IMR-90 (cell line): ENCODE results near the gene EXOC1L. TPM values are rescaled to one million over a fixed set of nuclear protein-coding genes. Genes with fewer than 3 reads are reported as not detected.

ENCODE experiments used
- ATAC-seq: fragments of 200-7000 bp; cut with Tn5 transposase; 2 replicates; pipeline ENCODE4 v1.9.1; 2020; ENCODE audit warnings: low read depth, mild to moderate bottlenecking, moderate library complexity
- BruUV-seq: library from RNA; stranded (reverse); fragments of 400-500 nt; replicated peaks from 2 replicates; lab custom pipeline; 2021; lab: Mats Ljungman, UMichigan
- CTCF ChIA-PET: fragments of 300-600 bp; formaldehyde crosslinking; extraction: SDS; loops from one replicate; lab custom pipeline; 2021; ENCODE audit warnings: antibody characterized with exemption; lab: Yijun Ruan, JAX
- POLR2A ChIA-PET: fragments of 300-600 bp; sonication (Branson Sonifier 250); formaldehyde crosslinking; loops from one replicate; lab custom pipeline; 2022; ENCODE audit warnings: antibody characterized with exemption; ENCODE audit not compliant: unreplicated experiment; lab: Charles Lee
- DNase-seq: peaks from one replicate; pipeline ENCODE4 v3.0.0; 2013
- H2AFZ ChIP-seq: replicated peaks from 2 replicates; pipeline ENCODE3; 2013; ENCODE audit warnings: low read length, mild to moderate bottlenecking; ENCODE audit not compliant: poor library complexity
- H2AK5ac ChIP-seq: 2 replicates; pipeline ENCODE4 v1.6.1; 2013; ENCODE audit warnings: low read depth, low read length, inconsistent platforms
- H2AK9ac ChIP-seq: replicated peaks from 2 replicates; pipeline ENCODE3; 2013; ENCODE audit warnings: mild to moderate bottlenecking, low read depth, low read length, moderate library complexity; ENCODE audit not compliant: poor library complexity
- H2BK120ac ChIP-seq: 2 replicates; pipeline ENCODE4 v1.6.1; 2013; ENCODE audit warnings: low read depth, low read length, inconsistent platforms
- H2BK15ac ChIP-seq: 3 replicates; pipeline ENCODE4 v1.6.1; 2013; ENCODE audit warnings: low read depth, low read length, inconsistent platforms
- H2BK20ac ChIP-seq: 2 replicates; pipeline ENCODE4 v1.6.1; 2013; ENCODE audit warnings: low read depth, mild to moderate bottlenecking, inconsistent platforms, low read length, moderate library complexity
- H2BK5ac ChIP-seq: 2 replicates; pipeline ENCODE4 v1.6.1; 2013; ENCODE audit warnings: mild to moderate bottlenecking, low read depth, low read length, inconsistent platforms; ENCODE audit not compliant: poor library complexity, severe bottlenecking
- H3K14ac ChIP-seq: replicated peaks from 2 replicates; pipeline ENCODE4 v1.6.1; 2013; ENCODE audit warnings: low read depth, low read length, inconsistent platforms
- H3K18ac ChIP-seq: 2 replicates; pipeline ENCODE4 v1.6.1; 2013; ENCODE audit warnings: low read depth, low read length, control low read depth
- H3K23ac ChIP-seq: 2 replicates; pipeline ENCODE4 v1.6.1; 2013; ENCODE audit warnings: low read depth, low read length, inconsistent platforms
- H3K27ac ChIP-seq: 2 replicates; pipeline ENCODE4 v1.5.1; 2013; ENCODE audit warnings: mild to moderate bottlenecking, control low read depth, low read length; ENCODE audit not compliant: insufficient read depth
- H3K27me3 ChIP-seq: 2 replicates; pipeline ENCODE4 v1.6.1; 2013; ENCODE audit warnings: low read length; ENCODE audit not compliant: control insufficient read depth, insufficient read depth
- H3K36me3 ChIP-seq: 2 replicates; pipeline ENCODE4 v1.6.1; 2013; ENCODE audit warnings: low read length, mixed read lengths; ENCODE audit not compliant: control insufficient read depth, insufficient read depth
- H3K4ac ChIP-seq: 2 replicates; pipeline ENCODE4 v1.6.1; 2013; ENCODE audit warnings: low read depth, low read length, inconsistent platforms
- H3K4me1 ChIP-seq: 2 replicates; pipeline ENCODE4 v1.6.1; 2013; ENCODE audit warnings: low read length, mixed read lengths; ENCODE audit not compliant: control insufficient read depth, insufficient read depth
- H3K4me2 ChIP-seq: 2 replicates; pipeline ENCODE4 v1.6.1; 2013; ENCODE audit warnings: low read depth, mild to moderate bottlenecking, control low read depth, low read length, moderate library complexity
- H3K4me3 ChIP-seq: 2 replicates; pipeline ENCODE4 v1.5.1; 2013; ENCODE audit warnings: low read depth, mild to moderate bottlenecking, control low read depth, low read length, moderate library complexity; ENCODE audit not compliant: insufficient read depth
- H3K56ac ChIP-seq: 2 replicates; pipeline ENCODE4 v1.6.1; 2013; ENCODE audit warnings: low read length, inconsistent platforms; ENCODE audit not compliant: insufficient read depth; ENCODE audit errors: extremely low read depth
- H3K79me1 ChIP-seq, 2 experiments: 2 replicates each; pipeline ENCODE4 v1.6.1; 2013; ENCODE audit warnings: low read length in 2 of 2, inconsistent platforms in 1 of 2, low read depth in 1 of 2
- H3K9ac ChIP-seq: 2 replicates; pipeline ENCODE4 v1.6.1; 2013; ENCODE audit warnings: low read depth, low read length, control low read depth
- H3K9me1 ChIP-seq: 2 replicates; pipeline ENCODE4 v1.6.1; 2013; ENCODE audit warnings: low read length, inconsistent platforms; ENCODE audit not compliant: insufficient read depth
- H3K9me3 ChIP-seq: 2 replicates; pipeline ENCODE4 v1.6.1; 2013; ENCODE audit warnings: low read length; ENCODE audit not compliant: control insufficient read depth, insufficient read depth
- H4K20me1 ChIP-seq: 2 replicates; pipeline ENCODE4 v1.6.1; 2013; ENCODE audit warnings: low read length, inconsistent platforms; ENCODE audit not compliant: insufficient read depth
- H4K5ac ChIP-seq: 2 replicates; pipeline ENCODE4 v1.6.1; 2013; ENCODE audit warnings: mild to moderate bottlenecking, low read depth, low read length, control low read depth
- H4K8ac ChIP-seq, 2 experiments: 2 replicates each; pipeline ENCODE4 v1.6.1; 2013; ENCODE audit warnings: low read depth in 2 of 2, low read length in 2 of 2, control low read depth in 1 of 2, inconsistent platforms in 1 of 2
- H4K91ac ChIP-seq: 2 replicates; pipeline ENCODE4 v1.6.1; 2013; ENCODE audit warnings: low read depth, low read length, inconsistent platforms; ENCODE audit not compliant: insufficient read depth
- BHLHE40 ChIP-seq: fragments of 150-350 bp; IDR thresholded peaks from 2 replicates; pipeline ENCODE4 v1.6.1; 2016; ENCODE audit warnings: mild to moderate bottlenecking, low read depth, low read length
- FOS ChIP-seq: fragments of 150-350 bp; IDR thresholded peaks from 2 replicates; pipeline ENCODE4 v1.6.1; 2016; ENCODE audit warnings: low read depth, low read length
- MAFK ChIP-seq: IDR thresholded peaks from 2 replicates; pipeline ENCODE4 v1.6.1; 2012; ENCODE audit warnings: low read depth, low read length, improper control_type of control experiment
- MAZ ChIP-seq: IDR thresholded peaks from 2 replicates; pipeline ENCODE4 v1.6.1; 2012; ENCODE audit warnings: low read depth, mild to moderate bottlenecking, low read length, improper control_type of control experiment, moderate library complexity, borderline replicate concordance
- MXI1 ChIP-seq: IDR thresholded peaks from 2 replicates; pipeline ENCODE4 v1.6.1; 2012; ENCODE audit warnings: low read depth, mild to moderate bottlenecking, low read length, moderate library complexity, borderline replicate concordance
- NFE2L2 ChIP-seq: fragments of 150-350 bp; IDR thresholded peaks from 2 replicates; pipeline ENCODE4 v1.6.1; 2016; ENCODE audit warnings: low read depth, mild to moderate bottlenecking, low read length
- RAD21 ChIP-seq: IDR thresholded peaks from 2 replicates; pipeline ENCODE4 v1.6.1; 2012; ENCODE audit warnings: low read length, improper control_type of control experiment
- RCOR1 ChIP-seq: IDR thresholded peaks from 2 replicates; pipeline ENCODE4 v1.6.1; 2012; ENCODE audit warnings: mild to moderate bottlenecking, low read length, improper control_type of control experiment; ENCODE audit not compliant: insufficient replicate concordance
- SMC3 ChIP-seq: fragments of 150-350 bp; IDR thresholded peaks from 2 replicates; pipeline ENCODE4 v1.6.1; 2016; ENCODE audit warnings: low read depth, mild to moderate bottlenecking, antibody characterized with exemption, low read length, moderate library complexity
- WGBS, 2 experiments: methylation state at CpG; one replicate each; pipeline versions ENCODE4 v1.1.5 to v1.1.7; 2013; ENCODE audit warnings: missing lambda C conversion rate in 2 of 2; ENCODE audit not compliant: insufficient read length in 1 of 2; ENCODE audit errors: extremely low coverage in 2 of 2; 5-methylcytosine and 5-hydroxymethylcytosine counted together
- dilution Hi-C: fragments of 300-500 bp; cut with HindIII; formaldehyde crosslinking; loops from one replicate; pipeline ENCODE4 v1.14.3; 2018; ENCODE audit warnings: low sequenced_read_pairs; ENCODE audit not compliant: unreplicated experiment
- in situ Hi-C: fragments of 300-500 bp; cut with MboI; formaldehyde crosslinking; loops from 3 replicates; pipeline ENCODE4 v1.14.3; 2019; ENCODE audit warnings: low sequenced_read_pairs, inconsistent platforms, mixed read lengths
- intact Hi-C: fragments of 100-400 bp; cut with micrococcal nuclease; formaldehyde crosslinking; loops from 2 replicates; pipeline ENCODE4 v1.10.0; 2022
- polyA plus RNA-seq, 3 experiments: library from polyadenylated mRNA; depleted of rRNA; stranded (reverse); fragments of >200 nt; gene quantifications; 2 replicates each; pipeline ENCODE4 v1.2.3, GENCODE V29; 2012; ENCODE audit warnings: low replicate concordance in 1 of 3
- total RNA-seq: library from RNA; depleted of rRNA; stranded (reverse); fragments of >200 nt; gene quantifications from 2 replicates; pipeline ENCODE4 v1.2.3, GENCODE V29; 2012
- TF ChIP-seq, protein P1 (sequence below): fragments of 150-350 bp; IDR thresholded peaks from 2 replicates; pipeline ENCODE4 v1.6.1; 2016; ENCODE audit warnings: low read depth, mild to moderate bottlenecking, low read length, moderate library complexity, borderline replicate concordance

Gene EXOC1L
- total and polyA plus RNA-seq, 2 of the 4 experiments (the other 2 are of a cell fraction), result not detected

DNA sequence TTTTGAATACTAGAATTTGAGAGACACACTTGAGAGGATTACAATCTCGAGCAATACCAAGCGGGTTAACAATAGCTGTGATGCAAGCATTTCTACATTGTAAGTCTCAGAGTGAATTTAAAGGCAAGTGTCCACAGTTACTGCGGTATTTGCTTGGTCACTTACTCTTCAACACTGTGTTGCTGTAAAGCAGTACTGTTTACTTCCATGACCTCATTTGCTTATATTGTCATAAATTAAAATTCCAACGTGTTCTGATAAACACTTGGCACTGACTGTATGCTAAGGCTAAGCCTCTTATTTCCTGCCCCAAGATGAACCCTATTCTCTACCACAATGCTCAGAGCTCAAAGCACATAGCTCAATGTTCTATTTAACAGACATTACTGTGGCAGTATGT is 11.1 kb downstream of the EXOC1L start:
- CTCF ChIA-PET, result no interaction called here
- POLR2A ChIA-PET, result interaction anchor here (0.6 kb wide), 1 partner anchor 348 kb away, joined by 3 read pairs; no protein-coding TSS in a partner anchor
- ATAC-seq, result peak; percentile 27

More for the DNA sequence above, 11.1 kb downstream of the EXOC1L start:
- Histone ChIP-seq H3K36me3 (no peaks in the 10 kb centered on the region), H4K20me1 (no peaks in the 10 kb centered on the region), H2BK20ac (no peak overlapping the region), H2BK15ac (no peak overlapping the region), H3K27me3 (peaks cover 2% of the 10 kb centered on the region; the same call in 1 of the 2 replicates), H2AFZ (no peak overlapping the region), H2BK120ac (no peak overlapping the region), H4K8ac (no peak overlapping the region), H3K9ac (no peak overlapping the region), H3K4me2 (no peak overlapping the region), H3K18ac (no peak overlapping the region), H2BK5ac (no peak overlapping the region), H3K23ac (no peak overlapping the region), H2AK5ac (no peak overlapping the region), H3K79me1 (no peaks in the 10 kb centered on the region), H4K91ac (no peak overlapping the region), H3K4me1 (no peaks in the 10 kb centered on the region), H3K56ac (no peak overlapping the region), H4K5ac (no peak overlapping the region), H3K4ac (no peak overlapping the region), H3K9me3 (no peaks in the 10 kb centered on the region), H3K9me1 (no peaks in the 10 kb centered on the region), H3K14ac (no peak overlapping the region), H3K4me3 (no peak overlapping the region), H3K27ac (no peak overlapping the region), H2AK9ac (no peak overlapping the region)
- intact Hi-C loops, result no loop called here
- in situ Hi-C loops, result no loop called here
- 88% methylated on average over 3 of the region's 4 CpGs; no CpG with 5 or more reads in 1 of the 2 experiments for WGBS, 2 experiments
- TF ChIP-seq MAZ (no peak), BHLHE40 (no peak), RAD21 (no peak), SMC3 (no peak), MXI1 (no peak), MAFK (no peak), FOS (no peak), NFE2L2 (no peak), RCOR1 (no peak)
- TF ChIP-seq, protein P1, sequence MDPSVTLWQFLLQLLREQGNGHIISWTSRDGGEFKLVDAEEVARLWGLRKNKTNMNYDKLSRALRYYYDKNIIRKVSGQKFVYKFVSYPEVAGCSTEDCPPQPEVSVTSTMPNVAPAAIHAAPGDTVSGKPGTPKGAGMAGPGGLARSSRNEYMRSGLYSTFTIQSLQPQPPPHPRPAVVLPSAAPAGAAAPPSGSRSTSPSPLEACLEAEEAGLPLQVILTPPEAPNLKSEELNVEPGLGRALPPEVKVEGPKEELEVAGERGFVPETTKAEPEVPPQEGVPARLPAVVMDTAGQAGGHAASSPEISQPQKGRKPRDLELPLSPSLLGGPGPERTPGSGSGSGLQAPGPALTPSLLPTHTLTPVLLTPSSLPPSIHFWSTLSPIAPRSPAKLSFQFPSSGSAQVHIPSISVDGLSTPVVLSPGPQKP, result no peak
- DNase-seq, result no peak
- no TSS peak for BruUV-seq
- dilution Hi-C loops, result no loop called here
